Measurements from ENCODE around the gene DAAM1.

DNA sequence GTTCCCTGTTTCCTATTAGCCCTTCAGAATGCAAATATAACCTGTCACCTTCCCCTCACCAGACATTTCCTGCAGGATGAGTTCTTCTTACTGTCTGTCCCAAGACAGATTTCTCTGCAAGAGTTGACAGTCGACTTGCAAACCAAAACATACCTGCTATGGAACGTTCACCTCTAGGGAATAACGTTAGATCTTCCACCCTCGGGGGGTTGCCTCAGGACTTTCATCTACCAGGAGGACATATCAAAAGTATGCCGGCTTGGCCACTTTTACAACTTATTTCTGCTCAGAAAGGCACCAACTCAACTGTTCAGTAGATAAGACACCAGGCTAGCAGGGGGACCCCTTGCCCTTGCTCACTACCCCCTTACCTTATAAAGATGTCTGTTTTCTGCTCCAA, 92.5 kb downstream of the DAAM1 start:
- TF ChIP-seq POLR2AphosphoS5 (IDR thresholded peaks at IDR 0.05): no peak
- TF ChIP-seq, protein P1, sequence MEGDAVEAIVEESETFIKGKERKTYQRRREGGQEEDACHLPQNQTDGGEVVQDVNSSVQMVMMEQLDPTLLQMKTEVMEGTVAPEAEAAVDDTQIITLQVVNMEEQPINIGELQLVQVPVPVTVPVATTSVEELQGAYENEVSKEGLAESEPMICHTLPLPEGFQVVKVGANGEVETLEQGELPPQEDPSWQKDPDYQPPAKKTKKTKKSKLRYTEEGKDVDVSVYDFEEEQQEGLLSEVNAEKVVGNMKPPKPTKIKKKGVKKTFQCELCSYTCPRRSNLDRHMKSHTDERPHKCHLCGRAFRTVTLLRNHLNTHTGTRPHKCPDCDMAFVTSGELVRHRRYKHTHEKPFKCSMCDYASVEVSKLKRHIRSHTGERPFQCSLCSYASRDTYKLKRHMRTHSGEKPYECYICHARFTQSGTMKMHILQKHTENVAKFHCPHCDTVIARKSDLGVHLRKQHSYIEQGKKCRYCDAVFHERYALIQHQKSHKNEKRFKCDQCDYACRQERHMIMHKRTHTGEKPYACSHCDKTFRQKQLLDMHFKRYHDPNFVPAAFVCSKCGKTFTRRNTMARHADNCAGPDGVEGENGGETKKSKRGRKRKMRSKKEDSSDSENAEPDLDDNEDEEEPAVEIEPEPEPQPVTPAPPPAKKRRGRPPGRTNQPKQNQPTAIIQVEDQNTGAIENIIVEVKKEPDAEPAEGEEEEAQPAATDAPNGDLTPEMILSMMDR (IDR thresholded peaks at IDR 0.05): no peak
- no peak for TF ChIP-seq POLR2A (IDR thresholded peaks at IDR 0.05)
